Lower lobe of right lung (tissue), 2 donors: Measurements from ENCODE around the gene PDZD7. TPM values are rescaled to one million over a fixed set of nuclear protein-coding genes. Genes with fewer than 3 reads are reported as not detected.
"Not testable (repeated sequence)": the region's sequence is repeated elsewhere in the genome, so short reads cannot be mapped to it uniquely, and the experiment has no call there.

Source experiments
- ATAC-seq, 2 donors: fragments of 200-7000 bp; cut with Tn5 transposase; one replicate each; pipeline ENCODE4 v1.9.1; 2020 to 2022; ENCODE audit warnings: mild to moderate bottlenecking in 2 of 2, moderate library complexity in 2 of 2
- DNase-seq: peaks from one replicate; pipeline ENCODE4 v3.0.0-alpha.2; 2020
- H3K27ac ChIP-seq: fragments of 200-600 bp; one replicate; pipeline ENCODE4 v1.8.0; 2022
- H3K27me3 ChIP-seq: fragments of 200-600 bp; one replicate; pipeline ENCODE4 v1.8.0; 2022; ENCODE audit warnings: low read depth
- H3K36me3 ChIP-seq: fragments of 200-600 bp; one replicate; pipeline ENCODE4 v1.8.0; 2022; ENCODE audit warnings: mild to moderate bottlenecking
- H3K4me1 ChIP-seq: fragments of 200-600 bp; one replicate; pipeline ENCODE4 v1.8.0; 2022
- H3K4me3 ChIP-seq: fragments of 200-600 bp; one replicate; pipeline ENCODE4 v1.8.0; 2022; ENCODE audit warnings: mild to moderate bottlenecking
- H3K9me3 ChIP-seq: fragments of 200-600 bp; one replicate; pipeline ENCODE4 v1.8.0; 2022
- intact Hi-C: fragments of 100-400 bp; cut with DNase I; formaldehyde crosslinking; loops from one replicate; pipeline ENCODE4 v1.11.0; 2022
- total RNA-seq: library from RNA; stranded (reverse); fragmentation: NEBNext Ultra II Directional; extraction: Animal tissue kit (Norgen Biotek cat#: 25700); gene quantifications from one replicate; pipeline ENCODE4 v1.2.1, GENCODE V29; 2021
- TF ChIP-seq, protein P1 (sequence below): fragments of 200-600 bp; IDR thresholded peaks from one replicate; pipeline ENCODE4 v1.8.0; 2022; ENCODE audit warnings: antibody characterized with exemption, mild to moderate bottlenecking
- donor health status: DM: no; HTN: yes; CAD: no; lungs with severe emphysema.

PDZD7 gene
- total RNA-seq, 1 donor from 2014 or later: 1.6 TPM

DNA sequence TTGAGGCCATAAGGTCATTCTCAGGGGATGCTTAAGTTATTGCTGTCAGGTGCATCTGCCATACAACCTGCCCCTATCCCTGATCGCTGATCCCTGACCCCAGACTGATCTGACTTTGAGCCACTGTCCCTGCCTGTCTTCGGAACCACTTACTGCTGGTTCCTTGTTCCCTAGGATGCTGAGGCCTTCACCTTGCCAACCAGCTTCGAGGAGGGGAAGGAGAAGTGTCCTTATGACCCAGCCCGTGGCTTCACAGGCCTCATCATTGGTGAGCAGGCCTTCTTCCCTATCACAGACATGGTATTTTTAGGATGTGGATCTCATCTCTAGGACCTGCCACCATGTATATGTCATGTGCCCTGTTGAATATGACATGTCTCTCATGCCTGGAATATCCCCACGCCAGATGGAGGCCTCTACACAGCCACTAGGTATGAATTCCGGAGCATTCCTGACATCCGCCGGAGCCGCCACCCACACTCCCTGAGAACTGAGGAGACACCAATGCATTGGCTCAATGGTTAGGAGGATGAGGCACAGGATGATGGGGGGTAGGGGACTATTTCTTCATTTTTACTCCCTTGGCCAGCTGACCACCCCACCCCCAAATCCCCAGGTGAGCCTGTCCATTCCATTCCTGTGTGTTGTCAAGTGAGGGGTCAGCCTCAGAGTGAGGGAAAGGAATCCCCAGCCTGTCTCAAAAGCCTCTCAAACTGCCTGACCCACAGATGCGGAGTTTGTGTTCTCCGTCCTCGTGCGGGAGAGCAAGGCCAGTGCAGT, 52.6 kb downstream of the PDZD7 start:
- Histone ChIP-seq H3K4me3 (no peak overlapping the region), H3K4me1 (no peaks in the 10 kb centered on the region), H3K9me3 (no peaks in the 10 kb centered on the region), H3K27me3 (no peaks in the 10 kb centered on the region), H3K27ac (no peak overlapping the region), H3K36me3 (peaks cover 38% of the 10 kb centered on the region)
- TF ChIP-seq, protein P1, sequence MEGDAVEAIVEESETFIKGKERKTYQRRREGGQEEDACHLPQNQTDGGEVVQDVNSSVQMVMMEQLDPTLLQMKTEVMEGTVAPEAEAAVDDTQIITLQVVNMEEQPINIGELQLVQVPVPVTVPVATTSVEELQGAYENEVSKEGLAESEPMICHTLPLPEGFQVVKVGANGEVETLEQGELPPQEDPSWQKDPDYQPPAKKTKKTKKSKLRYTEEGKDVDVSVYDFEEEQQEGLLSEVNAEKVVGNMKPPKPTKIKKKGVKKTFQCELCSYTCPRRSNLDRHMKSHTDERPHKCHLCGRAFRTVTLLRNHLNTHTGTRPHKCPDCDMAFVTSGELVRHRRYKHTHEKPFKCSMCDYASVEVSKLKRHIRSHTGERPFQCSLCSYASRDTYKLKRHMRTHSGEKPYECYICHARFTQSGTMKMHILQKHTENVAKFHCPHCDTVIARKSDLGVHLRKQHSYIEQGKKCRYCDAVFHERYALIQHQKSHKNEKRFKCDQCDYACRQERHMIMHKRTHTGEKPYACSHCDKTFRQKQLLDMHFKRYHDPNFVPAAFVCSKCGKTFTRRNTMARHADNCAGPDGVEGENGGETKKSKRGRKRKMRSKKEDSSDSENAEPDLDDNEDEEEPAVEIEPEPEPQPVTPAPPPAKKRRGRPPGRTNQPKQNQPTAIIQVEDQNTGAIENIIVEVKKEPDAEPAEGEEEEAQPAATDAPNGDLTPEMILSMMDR: no peak
- ATAC-seq (no peak), DNase-seq (no peak)
- intact Hi-C loops: no loop called here

- DNase-seq: no peak
- Histone ChIP-seq H3K36me3 (peaks cover 29% of the 10 kb centered on the region), H3K4me1 (no peaks in the 10 kb centered on the region), H3K27me3 (no peaks in the 10 kb centered on the region), H3K27ac (no peak overlapping the region), H3K9me3 (no peaks in the 10 kb centered on the region), H3K4me3 (no peak overlapping the region)
- intact Hi-C loops: no loop called here
- TF ChIP-seq, protein P1: no peak
- no peak for ATAC-seq
Observed at GRCh38 chr10:100977436-100977835, 53.5 kb downstream of the PDZD7 start.

GRCh38 chr10:100976906-100977305, 54.0 kb downstream of the PDZD7 start:
- ATAC-seq: no peak
- intact Hi-C loops: no loop called here
- no peaks in the 10 kb centered on the region for H3K27me3 ChIP-seq
- H3K27ac ChIP-seq: no peak overlapping the region
- TF ChIP-seq, protein P1: no peak
- H3K36me3 ChIP-seq: peaks cover 24% of the 10 kb centered on the region
- no peak overlapping the region for H3K4me3 ChIP-seq
- no peak for DNase-seq
- no peaks in the 10 kb centered on the region for H3K9me3 ChIP-seq
- no peaks in the 10 kb centered on the region for H3K4me1 ChIP-seq

- H3K4me3 ChIP-seq, H3K9me3 ChIP-seq, intact Hi-C loops, H3K27me3 ChIP-seq, H3K27ac ChIP-seq, DNase-seq, H3K4me1 ChIP-seq, ATAC-seq, H3K36me3 ChIP-seq: not testable (repeated sequence)
Observed at GRCh38 chr10:100975397-100975796, 55.5 kb downstream of the PDZD7 start.

DNA sequence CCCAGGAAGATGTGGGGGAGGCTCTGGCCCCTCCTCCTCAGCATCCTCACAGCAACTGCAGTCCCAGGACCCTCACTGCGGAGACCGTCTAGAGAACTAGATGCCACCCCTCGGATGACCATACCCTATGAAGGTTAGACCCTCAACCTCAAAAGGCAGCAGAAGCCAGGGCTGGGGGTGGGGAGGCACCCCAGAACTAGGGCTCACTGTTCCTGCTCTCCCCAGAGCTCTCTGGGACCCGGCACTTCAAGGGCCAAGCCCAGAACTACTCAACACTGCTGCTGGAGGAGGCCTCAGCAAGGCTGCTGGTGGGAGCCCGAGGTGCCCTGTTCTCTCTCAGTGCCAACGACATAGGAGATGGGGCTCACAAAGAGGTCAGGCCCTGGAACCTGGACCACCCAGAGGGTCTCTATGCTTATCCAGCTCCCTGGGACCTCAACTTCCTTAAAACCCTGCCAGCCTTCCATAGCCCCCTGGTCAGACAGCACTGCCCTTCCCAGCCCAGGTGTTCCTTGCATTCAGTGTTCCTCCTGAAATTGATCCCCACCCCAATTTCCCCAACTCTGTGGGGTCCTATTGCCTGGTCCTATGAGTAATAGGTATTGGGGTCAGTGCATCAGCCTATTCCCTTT, 57.9 kb downstream of the PDZD7 start:
- intact Hi-C loops: no loop called here
- H3K9me3 ChIP-seq: no peaks in the 10 kb centered on the region
- no peak overlapping the region for H3K27ac ChIP-seq
- TF ChIP-seq, protein P1: no peak
- peaks cover 5% of the 10 kb centered on the region for H3K27me3 ChIP-seq
- no peak for DNase-seq
- ATAC-seq: no peak
- H3K4me1 ChIP-seq: peaks cover 17% of the 10 kb centered on the region
- no peaks in the 10 kb centered on the region for H3K36me3 ChIP-seq
- no peak overlapping the region for H3K4me3 ChIP-seq
